Activated naive CD4-positive, alpha-beta T cell (primary cell): Measurements from ENCODE around the gene HS6ST2.

Experiments
- DNase-seq, 4 experiments: peaks; one replicate each; lab custom pipeline; 2025; lab: John Stamatoyannopoulos, UW

HS6ST2 gene

DNA sequence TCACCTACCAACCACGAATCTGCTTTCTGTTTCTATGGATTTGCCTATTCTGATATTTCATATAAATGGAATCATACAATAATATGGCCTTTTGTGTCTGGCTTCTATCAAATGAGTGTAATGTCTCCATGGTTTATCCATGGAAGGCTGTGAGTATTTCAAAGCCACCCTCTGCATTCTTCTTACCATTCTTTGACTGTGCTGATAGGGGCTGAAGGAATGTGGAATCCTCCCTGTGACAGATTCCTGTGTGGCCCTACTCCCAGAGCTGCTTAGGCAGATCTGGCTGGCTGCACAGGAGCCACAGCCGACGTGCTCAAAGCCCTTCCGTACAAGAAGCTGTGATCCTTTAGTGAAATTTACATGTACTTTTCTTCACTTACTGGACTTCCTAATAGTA lies 163.2 kb downstream of the HS6ST2 start:
- no peak for DNase-seq

DNA sequence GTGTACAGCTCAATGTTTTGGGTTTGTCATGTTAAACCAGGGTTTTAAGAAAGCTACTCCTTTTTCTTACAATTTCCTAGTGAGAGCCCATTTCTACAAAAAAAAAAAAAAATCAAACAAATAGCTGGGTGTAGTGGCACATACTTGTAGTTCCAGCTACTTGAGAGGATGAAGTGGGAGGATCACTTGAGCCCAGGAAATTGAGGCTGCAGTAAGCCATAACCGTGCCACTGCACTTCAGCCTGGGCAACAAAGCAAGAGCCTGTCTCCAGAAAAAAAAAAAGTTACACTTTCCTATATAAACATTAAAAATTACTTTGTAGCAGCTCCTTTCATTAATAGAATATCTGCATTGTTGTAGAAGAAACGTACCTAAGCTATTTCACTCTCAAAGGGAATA lies 166.7 kb downstream of the HS6ST2 start:
- no peak for DNase-seq

DNA sequence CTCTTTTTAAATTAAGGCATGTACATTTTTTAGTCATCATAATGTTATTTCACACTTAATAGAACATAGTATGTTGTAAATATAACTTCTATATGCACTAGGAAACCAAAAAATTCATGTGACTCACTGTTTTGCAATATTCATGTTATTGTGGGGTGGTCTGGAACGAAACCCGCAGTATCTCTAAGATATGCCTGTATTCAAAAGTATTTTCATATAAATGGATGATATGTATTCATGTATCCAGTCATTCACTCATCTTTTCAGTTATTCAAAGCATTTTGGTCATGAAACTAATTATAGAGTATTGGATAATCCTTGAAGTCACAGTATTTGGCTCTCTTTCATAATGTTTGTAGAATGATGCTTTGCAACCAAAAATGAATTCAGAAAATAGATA lies 168.1 kb downstream of the HS6ST2 start:
- no peak for DNase-seq

DNA sequence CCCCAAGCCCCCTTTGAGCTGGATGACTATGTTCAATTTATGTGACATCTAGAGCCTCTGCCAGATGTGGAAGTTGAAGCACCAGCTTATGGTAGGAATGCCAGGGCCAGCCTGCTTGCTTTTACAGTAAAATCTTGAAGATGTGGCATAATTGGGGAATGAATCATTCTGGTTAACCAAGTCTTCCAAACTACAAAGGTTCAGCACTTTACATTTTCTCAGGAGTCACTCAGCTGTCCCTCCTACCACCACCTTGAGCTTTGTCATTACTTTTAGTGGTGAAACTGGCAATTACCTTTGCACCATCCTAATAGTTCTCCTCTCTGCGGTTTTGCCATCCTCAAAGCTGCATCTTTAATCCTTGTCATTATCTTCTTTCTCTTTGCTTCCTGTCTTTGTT lies 172.2 kb downstream of the HS6ST2 start:
- DNase-seq, result no peak

DNA sequence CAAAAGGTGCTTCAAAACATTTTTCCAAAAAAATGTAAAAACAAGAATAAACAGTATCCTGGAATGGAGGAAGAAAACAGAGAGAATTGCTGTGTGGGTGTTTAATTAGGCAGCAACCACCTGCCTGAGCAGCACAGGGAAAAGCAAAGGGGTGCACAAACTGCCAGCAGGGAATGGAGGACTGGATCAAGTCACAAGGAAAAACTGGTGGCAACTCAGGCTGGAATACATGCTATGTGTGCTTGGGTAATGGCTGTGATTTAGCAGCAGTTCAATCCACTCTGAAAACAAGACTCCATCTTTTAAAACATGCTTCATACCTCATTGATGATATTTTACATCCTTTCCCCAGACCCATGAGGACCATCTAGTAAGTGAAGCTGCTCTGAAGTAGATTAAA lies 179.5 kb downstream of the HS6ST2 start:
- DNase-seq, result no peak

DNA sequence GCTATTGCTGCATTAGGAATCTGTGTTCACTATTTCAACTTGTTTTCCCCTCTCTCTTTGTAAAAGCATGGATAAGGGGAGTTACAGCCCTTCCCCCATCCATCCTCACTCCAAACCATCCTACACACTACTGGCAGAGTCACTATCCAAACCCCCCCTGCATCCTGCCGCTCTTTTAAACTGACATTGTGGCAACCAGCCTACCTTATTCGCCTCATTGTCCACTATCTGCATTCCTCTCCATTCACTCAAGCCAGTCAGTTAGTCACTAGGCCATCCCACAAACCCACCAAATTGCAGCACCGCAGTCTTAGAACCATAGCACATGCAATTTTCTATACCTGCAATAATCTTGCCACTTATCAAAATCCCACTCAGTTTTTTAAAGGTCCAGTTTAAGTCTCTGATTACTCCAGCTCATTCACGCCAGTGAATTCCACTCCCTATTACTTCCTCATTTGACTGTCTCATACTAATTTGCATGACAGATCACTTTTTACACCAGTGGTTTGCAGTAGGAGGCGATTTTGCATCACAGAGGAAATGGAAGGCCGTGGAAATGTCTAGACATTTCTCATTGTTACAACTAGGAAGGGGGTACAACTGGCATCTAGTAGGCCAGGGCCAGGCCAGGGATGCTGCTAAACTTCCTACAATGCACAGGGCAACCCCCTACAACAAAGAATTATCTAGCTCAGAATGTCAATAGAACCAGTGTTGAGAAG lies 181.8 kb downstream of the HS6ST2 start:
- DNase-seq, result no peak

DNA sequence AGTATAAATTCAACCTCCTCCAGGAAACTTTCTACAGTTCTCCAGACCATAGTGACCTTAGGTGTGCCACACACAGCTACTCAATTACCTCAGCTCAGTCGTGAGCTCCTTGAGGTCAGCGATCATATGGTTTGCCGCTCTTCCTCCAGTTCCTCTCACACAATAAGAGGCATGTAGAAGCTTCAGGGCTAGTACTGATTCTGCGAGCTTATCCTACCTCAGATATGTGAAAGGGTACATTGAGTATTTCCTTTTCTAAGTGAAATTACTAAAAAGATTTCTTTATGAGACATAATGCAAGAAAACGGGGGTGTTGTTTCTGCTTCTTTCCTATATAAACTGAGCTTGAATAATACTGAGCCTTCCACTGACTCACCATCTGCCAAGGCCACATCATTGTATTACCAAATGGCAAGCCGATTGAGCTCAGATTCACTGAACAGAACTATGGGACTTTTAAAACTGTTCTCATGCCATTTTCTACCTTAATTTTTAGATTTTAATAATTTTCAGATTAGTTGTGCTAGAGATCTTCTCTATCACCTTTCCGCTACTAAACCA lies 183.1 kb downstream of the HS6ST2 start:
- no peak for DNase-seq

DNA sequence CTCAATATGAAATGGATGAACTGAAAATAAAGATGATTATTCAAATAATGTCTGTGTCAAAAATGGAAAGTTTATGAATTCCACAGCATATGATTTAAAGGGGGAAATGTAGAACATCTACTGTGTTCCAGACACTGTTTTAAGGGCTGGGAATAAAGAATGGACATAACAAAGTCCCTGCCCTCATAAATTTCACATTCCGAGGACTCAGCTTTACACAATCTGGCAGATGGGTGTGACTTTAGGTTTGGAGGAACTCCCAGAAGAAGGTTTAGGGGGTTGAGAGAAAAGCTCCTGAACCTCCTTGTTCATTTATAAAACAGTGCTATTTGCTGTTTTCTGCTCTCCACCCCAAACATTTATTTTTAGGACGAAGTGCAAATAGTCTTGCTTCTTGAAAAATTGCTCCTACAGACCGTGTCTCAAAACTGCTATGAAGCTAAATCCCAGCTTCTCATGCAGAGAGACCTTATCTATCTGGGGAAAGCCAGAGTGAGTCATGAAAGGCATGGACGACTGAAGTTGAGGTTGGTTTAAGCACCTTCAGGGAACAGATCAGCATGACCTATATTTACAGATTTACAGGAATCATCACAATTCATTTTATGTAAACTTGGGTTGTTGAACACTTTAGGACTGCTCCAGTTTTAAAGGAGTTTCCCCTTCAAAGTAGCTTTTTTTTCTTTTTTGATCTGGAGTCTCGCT lies 184.3 kb downstream of the HS6ST2 start:
- no peak for DNase-seq

DNA sequence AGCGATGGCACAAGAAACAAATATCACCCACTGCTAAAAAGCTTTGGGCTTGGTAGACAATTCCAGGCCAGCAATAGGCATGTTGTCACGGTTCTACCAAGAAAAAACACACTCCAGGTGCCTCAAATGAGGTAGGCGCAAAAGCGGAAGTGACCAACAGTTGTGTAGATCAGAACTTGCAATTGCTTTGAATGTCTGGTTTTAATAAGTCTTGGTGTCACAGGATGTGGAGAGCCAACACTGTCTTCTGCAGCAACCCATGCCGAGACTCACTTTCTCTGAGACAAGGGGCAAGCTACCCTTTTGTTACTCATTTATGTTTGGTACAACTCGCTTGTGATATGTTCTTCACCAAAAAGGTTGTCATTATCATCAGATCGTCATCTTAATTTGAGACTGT lies 188.8 kb downstream of the HS6ST2 start:
- no peak for DNase-seq

DNA sequence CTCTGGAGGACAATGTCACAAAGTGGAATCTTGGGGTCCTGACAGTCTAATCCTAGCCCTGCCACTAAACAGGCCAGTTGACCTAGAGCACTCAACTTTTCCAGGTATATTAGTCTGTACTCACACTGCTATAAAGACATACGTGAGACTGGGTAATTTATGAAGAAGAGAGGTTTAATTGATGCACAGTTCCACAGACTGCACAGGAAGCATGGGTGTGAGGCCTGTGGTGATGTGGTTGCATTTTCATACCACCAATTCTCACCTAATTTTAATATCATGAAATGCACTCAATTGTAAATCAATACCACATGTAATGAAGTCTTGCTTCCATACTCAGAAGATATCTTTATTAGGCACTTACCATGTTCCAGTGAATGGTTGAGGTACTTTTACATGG lies 192.0 kb downstream of the HS6ST2 start:
- no peak for DNase-seq

DNA sequence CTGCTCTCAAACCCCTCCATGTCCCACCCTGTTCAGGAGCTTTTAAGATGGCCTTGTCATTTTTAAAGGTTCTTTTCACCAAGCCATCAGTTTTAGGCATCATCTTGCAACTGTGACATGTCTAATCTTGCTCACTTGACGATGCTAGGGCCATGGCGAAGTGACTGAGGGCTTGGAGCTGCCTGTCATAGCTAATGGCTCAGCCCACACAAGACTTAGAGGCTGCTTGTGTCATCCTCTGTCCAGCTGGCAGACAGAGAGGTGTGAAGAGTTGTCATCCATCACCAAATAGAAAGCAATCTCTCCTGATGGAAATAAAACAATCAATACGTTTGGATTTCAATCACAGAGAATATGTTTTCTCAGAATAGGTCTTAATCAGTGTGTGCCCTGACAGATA lies 194.9 kb downstream of the HS6ST2 start:
- no peak for DNase-seq

DNA sequence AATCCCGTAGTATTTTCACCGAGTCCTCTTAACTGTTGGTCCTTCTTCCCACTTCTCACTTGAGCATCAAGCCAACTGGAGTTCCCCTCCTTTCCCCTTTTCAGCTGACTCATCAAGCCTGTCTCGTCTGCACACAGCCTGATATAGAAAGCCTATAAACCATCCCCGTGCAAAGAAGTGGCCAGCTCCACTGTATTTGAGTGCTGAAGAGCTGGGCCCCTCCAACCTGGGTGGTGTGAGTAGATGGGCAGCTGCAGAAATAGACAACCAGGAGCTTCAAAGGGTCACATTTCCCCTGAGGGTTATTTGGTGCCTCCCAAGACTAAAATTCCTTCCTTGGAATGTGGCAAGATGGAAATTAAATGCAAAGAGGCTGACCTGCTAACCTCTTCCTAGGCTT lies 199.7 kb downstream of the HS6ST2 start:
- DNase-seq, result no peak

DNA sequence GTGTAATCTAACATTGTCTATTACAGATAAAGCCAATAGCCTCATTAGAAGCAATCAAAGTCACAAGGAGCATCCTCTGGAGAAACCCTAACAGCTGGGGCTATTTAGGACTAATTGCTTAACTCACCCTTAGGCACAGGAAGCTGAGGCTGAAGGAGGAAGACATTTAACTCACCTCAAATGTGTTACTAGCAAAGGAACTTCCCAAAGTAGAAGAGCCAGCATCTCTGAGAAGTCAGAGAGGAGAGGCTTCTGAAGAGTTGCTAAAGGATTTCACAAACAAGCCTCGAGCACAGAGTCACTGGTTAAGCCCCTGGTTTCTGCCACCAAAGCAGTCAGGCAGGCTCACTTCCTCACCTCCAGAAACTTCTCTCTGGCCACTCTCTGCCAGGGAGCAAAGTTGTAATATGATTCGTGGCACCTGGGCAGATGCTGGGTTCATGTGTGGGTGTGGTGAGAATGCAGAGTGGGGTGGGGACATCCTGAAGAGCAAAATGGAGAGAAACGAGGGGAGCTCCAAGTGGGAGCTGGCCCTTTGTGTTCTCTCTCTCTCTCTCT lies 201.3 kb downstream of the HS6ST2 start:
- DNase-seq, result no peak

DNA sequence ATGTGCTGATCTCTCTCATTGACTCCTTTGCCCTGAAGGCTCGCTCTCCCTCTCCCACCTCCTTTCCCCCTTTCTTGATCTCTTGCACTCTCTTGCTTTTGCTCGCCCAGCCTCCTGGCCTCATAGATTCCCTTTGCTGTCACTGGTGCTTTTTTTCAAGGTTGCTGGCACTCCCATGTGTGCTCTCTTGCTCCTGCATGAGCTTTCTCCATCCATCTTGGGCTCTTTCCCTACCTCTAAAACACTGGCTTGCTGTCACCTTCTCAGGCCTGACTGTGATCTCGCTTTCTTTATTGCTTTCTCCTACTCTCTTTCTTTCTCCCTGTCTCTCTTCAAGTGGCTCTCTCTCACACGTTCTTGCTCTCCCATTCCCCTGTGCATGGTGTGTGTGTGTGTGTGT lies 202.0 kb downstream of the HS6ST2 start:
- no peak for DNase-seq

DNA sequence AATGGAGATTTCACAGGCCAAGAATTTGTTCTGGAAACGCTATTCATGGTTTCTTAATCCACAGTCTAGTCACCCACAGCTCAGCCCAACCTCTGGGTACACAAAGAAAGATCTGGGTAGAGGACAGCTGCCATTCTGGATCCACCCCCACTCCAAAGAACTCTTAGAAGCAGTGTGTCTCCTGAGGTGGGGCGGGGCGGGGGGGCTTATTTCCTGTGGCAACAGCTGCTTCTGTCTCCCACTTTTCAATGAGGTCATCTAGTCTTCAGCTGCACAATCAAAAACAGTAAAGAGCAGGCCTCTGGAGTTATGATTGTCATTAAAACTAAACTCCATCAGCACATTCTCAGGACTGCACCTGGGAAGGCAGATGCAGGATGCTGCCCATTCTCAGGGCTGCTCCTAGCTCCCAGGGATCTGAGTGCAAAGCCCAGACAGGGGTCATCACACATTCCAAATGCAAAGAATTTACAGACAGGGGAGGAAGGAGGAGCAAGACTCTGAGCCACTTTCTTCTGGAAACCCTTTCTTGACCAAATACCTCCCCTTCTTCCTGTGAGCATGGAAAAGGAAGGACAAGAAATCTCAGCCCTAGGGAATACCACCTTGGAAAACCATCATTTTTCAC lies 207.3 kb downstream of the HS6ST2 start:
- no peak for DNase-seq

DNA sequence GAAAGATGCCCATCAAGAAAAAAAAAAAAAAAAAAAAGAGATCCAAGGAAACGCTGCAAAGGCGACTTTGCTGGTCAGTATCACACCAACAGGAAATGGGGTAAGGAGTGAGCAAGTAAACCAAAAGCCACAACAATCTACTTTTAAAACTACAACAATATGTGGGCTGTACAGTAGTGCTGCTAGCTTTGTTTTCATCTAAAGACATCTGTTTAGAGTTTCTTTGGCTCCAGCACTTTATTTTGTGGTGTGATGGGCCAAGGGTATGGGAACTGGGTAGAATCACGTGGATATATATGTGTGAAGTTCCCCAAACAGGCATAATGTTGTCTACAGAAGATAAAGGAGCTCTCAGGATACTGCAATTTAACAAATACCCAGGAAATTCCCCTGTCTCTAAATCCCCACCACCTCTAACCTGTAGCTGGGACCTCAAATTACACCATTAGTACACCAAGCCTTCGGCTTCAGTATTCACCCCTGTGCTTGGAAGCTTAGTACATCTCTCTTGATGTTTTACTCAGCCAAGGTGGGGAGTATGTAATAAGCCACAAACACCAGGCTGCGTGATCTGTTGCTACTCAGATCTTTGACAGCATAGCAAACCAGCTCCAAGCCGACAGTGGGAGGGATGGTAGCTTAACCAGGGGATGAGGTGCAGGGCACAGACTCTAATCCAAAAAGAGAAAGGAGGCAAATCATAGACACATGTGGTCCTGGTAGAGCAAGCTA lies 207.9 kb downstream of the HS6ST2 start:
- no peak for DNase-seq

DNA sequence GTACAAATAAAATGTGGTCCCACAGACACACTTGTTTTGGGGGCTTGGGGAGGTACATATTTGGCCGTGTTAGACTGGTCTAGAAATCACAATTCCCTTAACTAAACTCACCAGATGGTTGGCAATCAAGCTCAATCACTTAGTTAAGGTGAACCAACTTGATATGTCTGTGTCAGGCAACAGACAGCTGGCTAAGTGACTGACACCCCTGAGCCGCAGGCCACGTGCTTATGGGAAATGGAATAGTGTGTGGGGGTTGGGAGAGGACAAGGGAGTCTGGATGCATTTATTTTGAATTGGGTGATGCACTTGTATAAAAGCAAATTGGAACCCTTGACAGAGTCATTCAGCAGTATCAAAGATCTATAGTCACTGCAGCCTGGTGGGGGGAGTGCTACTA lies 209.0 kb downstream of the HS6ST2 start:
- DNase-seq, result no peak

DNA sequence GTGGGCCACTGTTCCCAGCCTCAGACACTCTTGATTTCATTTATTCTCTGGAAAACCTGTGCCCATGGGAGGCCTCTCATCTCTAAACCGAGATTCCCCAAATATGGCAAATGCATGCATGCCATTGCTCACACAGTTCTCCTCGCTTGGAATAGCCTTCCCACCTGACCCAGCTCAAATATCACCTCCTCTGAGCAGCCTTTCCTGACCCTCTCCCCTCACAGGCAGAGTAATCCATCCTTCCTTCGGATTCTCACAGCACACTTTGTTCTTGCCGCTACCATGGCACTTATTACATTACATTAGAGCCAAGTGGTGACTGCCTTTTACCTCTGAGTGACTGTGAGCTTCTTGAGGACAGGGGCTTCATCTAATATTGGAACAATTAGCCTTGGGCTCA lies 209.5 kb downstream of the HS6ST2 start:
- DNase-seq, result no peak

DNA sequence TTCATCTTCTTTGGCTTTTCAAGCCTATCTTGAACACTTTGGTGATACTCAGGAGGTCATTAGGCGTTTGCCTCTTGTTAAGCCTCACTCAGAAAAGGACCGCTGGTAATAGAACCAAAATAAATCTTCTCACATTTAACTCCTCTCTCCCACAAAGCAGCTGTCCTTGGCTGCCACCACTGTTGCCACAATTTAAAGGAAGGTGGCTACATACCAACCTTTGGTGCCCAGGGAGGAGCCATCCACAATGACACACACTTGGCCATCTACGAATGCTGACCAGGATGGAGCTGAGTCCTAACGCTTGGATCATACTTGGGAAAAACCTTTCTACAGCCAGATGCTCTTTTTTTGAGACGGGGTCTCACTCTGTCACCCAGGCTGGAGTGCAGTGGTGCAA lies 210.2 kb downstream of the HS6ST2 start:
- DNase-seq, result no peak

DNA sequence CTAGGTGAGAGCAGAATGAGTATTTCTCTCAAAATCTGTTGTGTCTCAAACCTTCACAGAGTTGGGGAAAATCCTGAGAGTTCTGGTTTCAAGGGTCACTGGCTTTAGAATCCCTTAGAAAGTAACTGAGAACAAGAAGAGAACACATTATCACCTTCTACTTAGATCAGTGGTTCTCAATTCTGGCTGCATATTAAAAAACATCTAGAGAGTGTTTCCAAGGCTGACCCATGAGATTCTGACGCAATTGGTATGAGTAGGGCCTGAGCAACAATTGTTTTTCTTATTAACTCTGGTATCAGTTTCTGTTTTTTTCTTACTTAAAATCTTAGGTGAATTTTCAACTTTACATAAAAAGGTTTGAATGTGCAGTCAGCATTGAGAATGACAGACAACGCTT lies 212.8 kb downstream of the HS6ST2 start:
- no peak for DNase-seq

DNA sequence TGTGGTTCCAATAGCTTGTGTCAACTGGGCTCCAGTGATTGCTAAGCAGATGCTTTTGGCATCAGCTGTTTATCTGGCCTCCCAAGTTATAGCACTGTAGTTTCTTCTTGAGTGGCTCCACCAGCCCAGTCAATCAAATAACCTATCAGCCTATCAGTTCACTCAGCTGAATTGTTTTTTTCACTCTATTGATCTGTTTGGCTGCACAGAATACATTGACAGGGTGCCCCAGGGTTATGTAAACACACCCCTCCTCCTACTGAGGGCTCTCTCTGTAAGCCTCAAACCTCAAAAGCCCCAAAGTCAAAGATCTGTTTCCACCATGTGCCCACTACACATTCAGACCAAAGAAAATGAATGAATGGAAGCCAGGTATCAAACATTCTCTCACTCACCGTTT lies 214.0 kb downstream of the HS6ST2 start:
- DNase-seq, result no peak

DNA sequence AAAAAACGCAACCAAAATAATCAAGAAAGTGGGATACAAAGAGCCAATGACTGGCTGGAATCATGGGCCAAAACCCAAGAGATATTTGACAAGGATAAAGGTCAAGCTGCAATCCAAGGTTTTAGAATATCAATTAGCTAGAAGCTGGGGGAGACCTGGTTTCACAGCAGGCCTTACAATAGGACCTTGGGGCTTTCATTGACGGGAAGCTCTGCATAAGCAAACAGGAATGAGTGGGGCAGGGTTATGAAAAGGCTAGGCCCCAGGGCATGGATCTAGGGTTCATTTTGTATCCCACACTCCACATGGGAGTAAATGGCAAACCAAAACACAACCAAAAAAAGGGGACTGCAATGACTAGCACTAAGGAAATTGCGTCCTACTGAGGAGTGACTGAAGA lies 215.3 kb downstream of the HS6ST2 start:
- no peak for DNase-seq
